PC-3 (cell line): Measurements from ENCODE around the gene PSMD13. TPM values are rescaled to one million over a fixed set of nuclear protein-coding genes. Genes with fewer than 3 reads are reported as not detected.

Experiments used
- ATAC-seq: fragments of 200-7000 bp; cut with Tn5 transposase; 2 replicates; pipeline ENCODE4 v1.9.1; 2020; ENCODE audit warnings: mild to moderate bottlenecking, moderate library complexity
- BruUV-seq: library from RNA; stranded (reverse); fragments of 400-500 nt; replicated peaks from 2 replicates; lab custom pipeline; 2021; lab: Mats Ljungman, UMichigan
- CTCF ChIA-PET: fragments of 300-600 bp; sonication (Branson Sonifier 250); formaldehyde crosslinking; loops from one replicate; lab custom pipeline; 2022; ENCODE audit warnings: antibody characterized with exemption; lab: Charles Lee
- POLR2A ChIA-PET: fragments of 300-600 bp; sonication (Branson Sonifier 250); formaldehyde crosslinking; loops from one replicate; lab custom pipeline; 2022; ENCODE audit warnings: antibody characterized with exemption; ENCODE audit not compliant: unreplicated experiment; lab: Charles Lee
- DNase-seq: peaks from one replicate; pipeline ENCODE4 v3.0.0-alpha.2; 2015
- H2AFZ ChIP-seq: fragments of 300-600 bp; sonication (generic); 2 replicates; pipeline ENCODE4 v1.6.0; 2016; ENCODE audit warnings: antibody characterized with exemption, low read length
- H3F3A ChIP-seq: fragments of 300-600 bp; sonication (generic); one replicate; pipeline ENCODE4 v1.6.0; 2017; ENCODE audit warnings: antibody characterized with exemption, low read length, control low read depth, mild to moderate bottlenecking; ENCODE audit not compliant: unreplicated experiment
- H3K27ac ChIP-seq: fragments of 300-600 bp; sonication (generic); 2 replicates; pipeline ENCODE4 v1.5.1; 2016; ENCODE audit warnings: mild to moderate bottlenecking, low read length
- H3K27me3 ChIP-seq: fragments of 300-600 bp; sonication (generic); 2 replicates; pipeline ENCODE4 v1.6.1; 2016; ENCODE audit warnings: low read length, mixed read lengths
- H3K36me3 ChIP-seq: fragments of 300-600 bp; sonication (generic); 2 replicates; pipeline ENCODE4 v1.6.1; 2016; ENCODE audit warnings: low read depth, mixed run types, low read length, mixed read lengths
- H3K4me1 ChIP-seq: fragments of 300-600 bp; sonication (generic); 2 replicates; pipeline ENCODE4 v1.5.1; 2016; ENCODE audit warnings: low read length; ENCODE audit not compliant: insufficient read depth
- H3K4me2 ChIP-seq: fragments of 300-600 bp; sonication (generic); 2 replicates; pipeline ENCODE4 v1.6.0; 2016; ENCODE audit warnings: low read length
- H3K4me3 ChIP-seq: fragments of 300-600 bp; sonication (generic); 2 replicates; pipeline ENCODE4 v1.5.1; 2016; ENCODE audit warnings: mild to moderate bottlenecking, low read length, mixed read lengths
- H3K79me2 ChIP-seq: fragments of 300-600 bp; sonication (generic); 2 replicates; pipeline ENCODE4 v1.6.1; 2017; ENCODE audit warnings: low read length, mixed read lengths
- H3K9ac ChIP-seq: fragments of 300-600 bp; sonication (generic); 2 replicates; pipeline ENCODE4 v1.6.0; 2016; ENCODE audit warnings: mild to moderate bottlenecking, low read length
- H3K9me2 ChIP-seq: fragments of 300-600 bp; sonication (generic); replicated peaks from 2 replicates; pipeline ENCODE4 v1.6.1; 2016; ENCODE audit warnings: mixed run types, low read length, mixed read lengths
- H3K9me3 ChIP-seq: fragments of 300-600 bp; sonication (generic); 2 replicates; pipeline ENCODE4 v1.6.1; 2016; ENCODE audit warnings: low read length, mixed read lengths
- H4K20me1 ChIP-seq: fragments of 300-600 bp; sonication (generic); 2 replicates; pipeline ENCODE4 v1.6.1; 2016; ENCODE audit warnings: low read length, mixed read lengths
- EZH2 ChIP-seq: fragments of 300-600 bp; sonication (generic); IDR thresholded peaks from one replicate; pipeline ENCODE4 v1.6.1; 2017; ENCODE audit warnings: antibody characterized with exemption, mild to moderate bottlenecking, low read length; ENCODE audit not compliant: unreplicated experiment
- EZH2phosphoT487 ChIP-seq: fragments of 300-600 bp; sonication (generic); IDR thresholded peaks from 2 replicates; pipeline ENCODE4 v1.6.1; 2018; ENCODE audit warnings: mild to moderate bottlenecking, antibody characterized with exemption, low read length, borderline replicate concordance
- intact Hi-C: fragments of 100-400 bp; cut with micrococcal nuclease; formaldehyde crosslinking; loops from 2 replicates; pipeline ENCODE4 v1.9.0; 2023
- total RNA-seq: library from RNA; depleted of rRNA; stranded (reverse); fragments of >200 nt; gene quantifications from 2 replicates; pipeline ENCODE4 v1.2.3, GENCODE V29; 2014
- TF ChIP-seq, protein P1 (sequence below): fragments of 300-600 bp; sonication (generic); conservative IDR thresholded peaks from 2 replicates; pipeline ENCODE4 v1.5.1; 2017; ENCODE audit warnings: antibody characterized with exemption, low read depth, mild to moderate bottlenecking, low read length

Gene PSMD13
- total RNA-seq, 1 experiment from 2014 or later: 255 TPM

DNA sequence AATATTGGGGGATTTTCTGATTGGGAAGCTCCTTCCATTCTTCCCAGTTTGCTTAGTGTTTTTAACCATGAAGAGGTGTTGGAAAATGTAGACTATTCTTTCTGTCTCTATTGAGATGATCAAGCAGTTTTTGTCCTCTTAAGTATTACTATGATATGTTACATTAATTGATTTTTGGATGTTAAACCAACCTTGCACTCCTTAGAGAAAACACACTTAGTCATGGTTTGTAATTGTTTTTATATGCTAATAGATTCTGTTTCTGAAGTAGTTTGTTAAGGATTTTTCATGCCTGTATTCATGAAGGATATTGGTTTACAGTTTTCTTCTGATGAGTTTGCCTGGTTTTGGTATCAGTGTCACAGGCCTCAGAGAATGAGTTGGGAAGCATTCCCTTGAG lies 39.4 kb downstream of the PSMD13 start:
- ChIA-PET POLR2A (no interaction called here), CTCF (no interaction called here)
- no peak overlapping the region for H3K4me2 ChIP-seq
- H3F3A ChIP-seq: no peaks in the 10 kb centered on the region
- intact Hi-C loops: no loop called here
- no peaks in the 10 kb centered on the region for H3K9me3 ChIP-seq
- no peak overlapping the region for H3K27ac ChIP-seq
- TF ChIP-seq EZH2 (no peak), EZH2phosphoT487 (no peak)
- TF ChIP-seq, protein P1, sequence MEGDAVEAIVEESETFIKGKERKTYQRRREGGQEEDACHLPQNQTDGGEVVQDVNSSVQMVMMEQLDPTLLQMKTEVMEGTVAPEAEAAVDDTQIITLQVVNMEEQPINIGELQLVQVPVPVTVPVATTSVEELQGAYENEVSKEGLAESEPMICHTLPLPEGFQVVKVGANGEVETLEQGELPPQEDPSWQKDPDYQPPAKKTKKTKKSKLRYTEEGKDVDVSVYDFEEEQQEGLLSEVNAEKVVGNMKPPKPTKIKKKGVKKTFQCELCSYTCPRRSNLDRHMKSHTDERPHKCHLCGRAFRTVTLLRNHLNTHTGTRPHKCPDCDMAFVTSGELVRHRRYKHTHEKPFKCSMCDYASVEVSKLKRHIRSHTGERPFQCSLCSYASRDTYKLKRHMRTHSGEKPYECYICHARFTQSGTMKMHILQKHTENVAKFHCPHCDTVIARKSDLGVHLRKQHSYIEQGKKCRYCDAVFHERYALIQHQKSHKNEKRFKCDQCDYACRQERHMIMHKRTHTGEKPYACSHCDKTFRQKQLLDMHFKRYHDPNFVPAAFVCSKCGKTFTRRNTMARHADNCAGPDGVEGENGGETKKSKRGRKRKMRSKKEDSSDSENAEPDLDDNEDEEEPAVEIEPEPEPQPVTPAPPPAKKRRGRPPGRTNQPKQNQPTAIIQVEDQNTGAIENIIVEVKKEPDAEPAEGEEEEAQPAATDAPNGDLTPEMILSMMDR: no peak
- H3K9me2 ChIP-seq: no peaks in the 10 kb centered on the region
- no peaks in the 10 kb centered on the region for H3K79me2 ChIP-seq
- DNase-seq: no peak
- H3K36me3 ChIP-seq: no peaks in the 10 kb centered on the region
- H3K4me1 ChIP-seq: no peaks in the 10 kb centered on the region
- no peaks in the 10 kb centered on the region for H4K20me1 ChIP-seq
- ATAC-seq: no peak
- peaks cover 18% of the 10 kb centered on the region for H3K27me3 ChIP-seq
- H3K4me3 ChIP-seq: no peak overlapping the region
- H2AFZ ChIP-seq: no peak overlapping the region
- BruUV-seq: no TSS peak
- H3K9ac ChIP-seq: no peak overlapping the region

- POLR2A ChIA-PET: no interaction called here
- ATAC-seq: no peak
- H3K27ac ChIP-seq: no peak within 1 kb of the TSS
Measured at GRCh38 chr11:278001-278951, 41.5 kb downstream of the PSMD13 start, which contains the start of gene NLRP6. Gene NLRP6, plus strand, starts transcription at chr11:278407. Its CDS starts 163 bp downstream, at chr11:278570.

More at GRCh38 chr11:278001-278951, 41.5 kb downstream of the PSMD13 start, which contains the start of gene NLRP6:
- DNase-seq: no peak
- TF ChIP-seq, protein P1: no peak
- TF ChIP-seq EZH2phosphoT487: no peak
- no peak for TF ChIP-seq EZH2
- Histone ChIP-seq H3K4me1 (no peaks in the 10 kb centered on the region), H3K36me3 (no peaks in the 10 kb centered on the region), H3K79me2 (no peaks in the 10 kb centered on the region), H3K9ac (no peak within 1 kb of the TSS), H3K9me3 (no peaks in the 10 kb centered on the region), H3K27me3 (peaks cover 22% of the 10 kb centered on the region), H3K9me2 (no peaks in the 10 kb centered on the region), H3F3A (no peaks in the 10 kb centered on the region), H4K20me1 (no peaks in the 10 kb centered on the region), H2AFZ (no peak within 1 kb of the TSS), H3K4me3 (no peak within 1 kb of the TSS), H3K4me2 (no peak within 1 kb of the TSS)
- intact Hi-C loops: no loop called here
- BruUV-seq: no TSS peak
- CTCF ChIA-PET: no interaction called here
